Stimulated activated CD4-positive, alpha-beta T cell treated with anti-CD3 and anti-CD28 coated beads, Interleukin-2, amount 100 ng/mL, for 24 hours (primary cell): Measurements from ENCODE around the gene TMCC1.
A peak's percentile ranks its signal among the peaks of the same experiment; 100 is the strongest.
"Not testable (repeated sequence)": the region's sequence is repeated elsewhere in the genome, so short reads cannot be mapped to it uniquely, and the experiment has no call there.

ENCODE experiments used
- DNase-seq, 2 donors: peaks; one replicate each; pipeline ENCODE4 v3.0.0-alpha.2; 2020

Gene TMCC1

DNA sequence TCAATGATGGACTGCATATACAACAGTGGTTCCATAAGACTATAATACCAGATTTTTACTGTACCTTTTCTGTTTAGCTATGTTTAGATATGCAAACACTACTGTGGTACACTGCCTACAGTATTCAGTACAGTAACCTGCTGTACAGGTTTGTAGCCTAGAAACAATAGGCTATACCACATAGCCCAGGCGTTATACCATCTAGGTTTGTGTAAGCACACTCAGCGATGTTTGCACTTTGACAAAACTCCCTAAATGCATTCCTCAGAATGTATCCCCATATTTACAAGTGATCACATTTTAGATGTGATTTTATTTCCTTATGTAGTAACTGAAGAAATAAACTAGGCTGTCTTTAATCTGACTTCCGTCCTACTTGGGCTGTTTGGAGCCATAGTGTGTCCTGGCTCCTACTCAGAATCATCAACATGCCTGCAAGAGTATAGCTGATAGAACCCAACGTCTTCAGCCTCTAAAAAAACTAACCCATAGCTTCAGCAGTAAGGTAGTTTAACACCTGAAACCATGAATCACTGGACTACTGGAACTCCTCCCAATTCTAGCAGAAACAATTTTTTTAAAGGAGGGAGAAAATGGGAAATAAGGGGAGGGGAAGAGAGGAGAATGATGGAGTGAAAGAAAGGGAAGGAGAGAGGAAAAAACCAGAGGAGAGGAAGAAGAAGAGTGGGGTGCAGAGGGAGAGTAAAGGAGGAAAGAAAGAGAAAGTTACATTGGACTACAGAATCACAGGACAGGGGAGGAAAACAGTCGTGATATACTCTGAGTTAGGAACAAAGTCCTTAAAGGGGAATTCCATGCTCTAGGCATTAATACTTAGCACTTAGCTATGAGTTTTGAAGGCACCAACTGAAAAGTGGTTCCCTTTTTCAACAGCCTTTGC is 219.4 kb downstream of the TMCC1 start:
- no peak for DNase-seq

DNA sequence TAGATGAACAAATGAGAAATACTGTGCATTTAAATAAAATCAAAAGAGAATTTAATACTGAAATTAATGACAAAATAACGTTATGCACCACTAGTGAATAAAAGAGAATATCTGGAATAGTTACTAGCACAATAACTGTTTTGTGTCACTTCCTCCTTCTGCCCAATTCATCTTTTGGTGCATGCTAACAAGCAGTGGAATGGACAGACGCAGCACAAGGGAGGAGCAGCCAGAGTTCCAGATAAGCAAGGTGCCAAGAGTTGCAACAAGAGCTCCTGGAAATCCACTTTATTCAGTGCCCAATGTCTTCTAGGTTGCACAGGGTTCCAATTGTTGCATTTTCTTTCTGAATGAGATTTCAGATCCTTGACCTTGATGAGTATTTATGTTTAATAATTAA is 220.5 kb downstream of the TMCC1 start:
- no peak for DNase-seq

DNA sequence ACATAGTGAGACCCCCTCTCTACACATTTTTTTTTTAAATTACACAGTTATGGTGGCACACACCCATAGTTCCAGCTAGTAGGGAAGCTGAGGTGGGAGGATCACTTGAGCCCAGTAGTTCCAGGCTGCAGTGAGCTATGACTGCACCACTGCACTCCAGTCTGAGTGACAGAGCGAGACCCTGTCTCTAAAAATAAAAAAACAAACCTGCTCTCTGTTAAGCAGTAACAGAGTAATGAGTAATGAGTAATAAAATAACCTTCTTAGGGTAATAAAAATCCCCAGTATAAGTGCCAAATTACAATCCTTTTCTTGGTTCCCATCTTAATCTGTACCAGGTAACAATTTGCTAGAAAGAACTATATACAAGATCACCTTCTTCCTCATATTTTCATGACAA is 221.1 kb downstream of the TMCC1 start:
- DNase-seq, result no peak

DNA sequence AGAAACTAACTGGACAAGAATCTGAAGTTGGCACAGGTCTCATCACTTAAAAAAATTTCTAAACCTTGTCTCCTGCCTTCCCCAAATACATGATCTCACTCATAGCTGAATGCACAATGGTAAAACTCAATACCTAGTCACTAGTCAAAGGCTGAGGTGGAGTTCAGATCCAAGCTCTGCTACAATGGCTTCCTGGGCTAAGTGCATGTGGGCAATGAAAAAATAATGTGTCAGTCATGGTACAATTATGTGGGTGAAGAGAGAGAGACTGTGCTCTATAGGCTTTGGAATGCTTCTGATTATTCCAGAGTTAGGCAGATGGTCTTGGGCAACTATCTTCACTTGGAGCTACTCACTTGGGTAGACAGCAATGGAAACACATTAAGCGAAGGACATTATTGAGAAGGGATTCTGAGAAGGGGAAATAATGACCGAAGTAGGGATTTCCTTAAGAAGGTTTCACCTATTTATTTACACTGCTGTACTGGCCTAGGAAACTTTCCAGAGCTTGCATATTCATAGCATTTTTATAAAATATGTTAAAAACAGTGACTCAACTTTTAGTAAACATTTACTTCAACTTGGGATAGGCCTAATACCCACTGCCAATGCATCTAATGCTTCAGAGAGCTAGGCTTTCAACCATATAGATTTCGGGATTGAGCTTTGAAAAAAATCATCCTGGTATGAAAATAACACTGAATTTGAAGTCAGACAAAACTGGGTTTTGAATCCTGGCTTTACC is 228.3 kb downstream of the TMCC1 start:
- no peak for DNase-seq

DNA sequence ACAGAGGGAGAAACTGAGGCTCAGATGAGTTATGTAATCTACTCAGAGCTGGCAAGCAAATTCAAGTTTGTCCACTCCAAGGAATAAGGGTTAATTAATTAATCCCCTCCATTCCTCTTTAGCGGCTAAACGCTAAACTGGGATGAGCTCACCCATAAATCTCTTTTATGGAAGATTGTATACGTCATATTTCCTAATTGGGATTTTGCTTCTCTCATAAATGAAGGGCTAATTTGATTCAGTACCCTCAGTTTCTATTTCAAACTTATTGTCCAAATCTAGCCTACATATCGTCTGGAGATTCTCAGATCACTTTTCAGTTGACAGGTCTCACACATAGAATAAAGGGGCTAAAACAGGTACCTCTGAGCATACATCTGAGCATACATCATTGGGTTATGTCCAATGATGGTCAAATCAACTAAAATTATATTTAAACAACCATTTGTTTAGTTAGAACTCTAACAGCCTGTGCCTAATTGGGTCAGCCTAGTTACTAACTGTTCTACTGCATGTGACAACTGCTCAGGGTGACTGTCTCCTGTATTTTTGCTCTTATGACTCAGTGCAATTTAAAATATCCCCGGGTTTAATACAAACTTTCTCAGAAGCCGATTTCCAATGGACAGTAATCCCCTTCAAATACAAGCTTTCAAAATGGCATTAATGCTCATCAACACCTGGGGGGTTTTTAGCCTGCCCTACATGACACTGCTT is 229.4 kb downstream of the TMCC1 start:
- DNase-seq, result no peak

DNA sequence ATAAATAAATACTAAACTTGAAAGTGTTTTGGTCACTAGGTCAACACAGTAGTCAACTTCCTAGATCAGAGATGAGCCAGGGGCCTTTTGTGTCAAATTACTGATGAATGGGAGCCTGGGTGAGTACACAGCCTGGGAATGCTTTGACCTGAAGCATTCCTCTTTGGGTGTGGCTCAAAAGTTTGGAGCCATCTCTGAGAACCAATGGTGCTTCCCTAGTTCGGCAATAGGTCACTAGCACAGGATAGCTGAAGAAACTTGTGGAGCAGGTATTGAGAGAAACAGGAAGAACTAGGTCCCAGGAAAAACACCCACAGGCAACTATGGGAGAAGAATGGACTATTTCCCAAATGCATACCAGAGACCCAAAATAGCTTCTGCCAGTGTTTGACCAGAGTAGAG is 230.5 kb downstream of the TMCC1 start:
- DNase-seq, result no peak

DNA sequence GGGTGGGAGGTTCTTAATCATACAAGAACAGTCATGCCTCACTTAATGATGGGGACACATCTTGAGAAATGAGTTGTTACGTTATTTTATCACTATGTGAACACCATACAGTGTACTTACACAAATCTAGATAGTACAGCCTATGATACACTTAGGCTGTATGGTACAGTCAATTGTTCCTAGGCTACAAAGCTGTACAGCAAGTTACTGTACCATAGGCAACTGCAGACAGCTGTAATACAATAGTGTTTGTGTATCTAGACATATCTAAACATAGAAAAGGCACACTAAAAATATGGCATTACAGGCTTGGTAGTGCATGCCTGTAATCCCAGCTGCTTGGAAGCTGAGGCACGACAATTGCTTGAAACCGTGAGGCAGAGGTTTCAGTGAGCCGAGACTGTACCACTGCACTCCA is 231.3 kb downstream of the TMCC1 start:
- no peak for DNase-seq

DNA sequence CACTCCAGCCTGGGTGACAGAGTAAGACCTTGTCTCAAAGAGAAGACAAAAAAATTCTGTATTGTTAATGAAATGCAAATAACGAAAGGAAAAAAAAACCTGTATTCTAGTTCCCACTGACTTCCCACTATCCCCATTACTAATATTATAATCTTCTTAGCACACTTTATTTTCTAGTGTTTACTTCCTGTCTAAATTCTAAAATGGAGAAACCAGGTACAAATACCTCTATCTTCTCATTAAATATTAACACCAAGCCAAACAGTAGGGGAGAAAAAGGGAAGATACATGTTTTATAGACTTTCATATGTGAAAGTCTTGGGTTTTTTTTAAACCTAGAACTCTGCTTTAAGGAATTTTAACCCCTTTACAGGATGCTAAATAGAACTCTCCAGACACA is 231.7 kb downstream of the TMCC1 start:
- no peak for DNase-seq

DNA sequence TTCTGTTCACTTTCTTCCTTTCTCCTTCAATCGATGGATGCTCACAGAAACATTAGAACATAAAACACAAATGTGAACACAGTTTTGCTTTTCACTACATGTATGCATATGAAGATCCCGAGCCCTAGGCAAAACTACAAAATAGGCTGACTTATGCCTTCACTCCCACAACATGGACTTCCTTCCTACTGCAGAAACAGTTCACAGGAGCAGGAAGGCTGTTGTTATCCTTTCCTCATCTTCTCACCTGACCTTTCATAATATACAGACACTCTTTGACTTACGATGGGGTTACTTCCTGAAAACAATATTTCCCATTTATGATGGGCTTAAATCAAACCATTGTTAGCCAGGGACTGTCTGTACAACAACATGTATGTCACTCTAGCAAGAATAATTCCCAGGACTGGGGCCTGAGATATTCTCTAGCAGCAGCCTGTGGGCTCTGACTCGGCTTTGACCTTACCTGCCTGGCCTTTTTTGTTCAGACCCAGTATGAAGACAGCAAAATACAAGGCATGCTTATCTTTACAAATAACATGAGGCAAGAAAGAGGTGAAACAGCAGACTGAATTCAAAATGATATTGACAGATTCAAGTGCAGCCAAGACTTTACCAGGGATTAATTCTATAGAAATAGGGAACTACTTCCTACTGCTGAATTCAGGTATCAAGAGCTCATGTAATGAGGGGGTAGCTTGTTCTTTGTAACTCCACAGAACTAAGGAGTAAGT is 235.2 kb downstream of the TMCC1 start:
- DNase-seq, result no peak

DNA sequence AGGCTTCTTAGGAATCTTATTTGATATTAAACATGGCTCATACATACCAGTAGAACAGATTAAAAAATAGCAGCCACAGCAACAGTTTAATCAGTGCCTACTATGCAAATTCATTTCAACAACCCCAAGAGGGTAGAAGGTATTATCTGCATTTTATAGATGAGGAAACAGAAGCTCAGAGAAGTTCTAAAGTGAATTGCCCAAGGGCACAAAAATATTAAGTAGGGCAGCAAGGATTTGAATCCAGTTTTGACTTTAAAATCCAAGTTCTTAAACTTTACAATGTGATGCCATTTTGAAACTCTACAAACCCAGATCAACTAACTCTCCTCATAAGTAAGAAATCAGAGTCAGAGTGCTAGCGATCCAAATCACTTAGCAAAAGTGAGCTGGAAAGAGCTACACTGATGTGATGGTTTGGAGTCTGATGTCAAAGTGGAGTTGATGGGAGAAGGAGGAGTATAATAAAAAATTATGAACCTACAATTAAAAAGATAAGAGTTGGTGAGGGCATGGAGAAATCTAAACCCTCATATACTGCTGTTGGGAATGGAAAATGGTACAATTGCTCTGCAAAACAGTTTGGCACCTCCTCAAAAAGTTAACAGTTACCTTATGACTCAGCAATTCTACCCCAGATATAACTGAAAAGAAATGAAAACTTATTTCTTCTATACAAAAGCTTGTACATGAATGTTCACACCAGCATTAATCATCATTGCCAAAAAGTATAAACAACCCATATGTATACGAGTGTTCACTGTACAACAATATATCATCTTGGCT is 236.1 kb downstream of the TMCC1 start:
- no peak for DNase-seq

DNA sequence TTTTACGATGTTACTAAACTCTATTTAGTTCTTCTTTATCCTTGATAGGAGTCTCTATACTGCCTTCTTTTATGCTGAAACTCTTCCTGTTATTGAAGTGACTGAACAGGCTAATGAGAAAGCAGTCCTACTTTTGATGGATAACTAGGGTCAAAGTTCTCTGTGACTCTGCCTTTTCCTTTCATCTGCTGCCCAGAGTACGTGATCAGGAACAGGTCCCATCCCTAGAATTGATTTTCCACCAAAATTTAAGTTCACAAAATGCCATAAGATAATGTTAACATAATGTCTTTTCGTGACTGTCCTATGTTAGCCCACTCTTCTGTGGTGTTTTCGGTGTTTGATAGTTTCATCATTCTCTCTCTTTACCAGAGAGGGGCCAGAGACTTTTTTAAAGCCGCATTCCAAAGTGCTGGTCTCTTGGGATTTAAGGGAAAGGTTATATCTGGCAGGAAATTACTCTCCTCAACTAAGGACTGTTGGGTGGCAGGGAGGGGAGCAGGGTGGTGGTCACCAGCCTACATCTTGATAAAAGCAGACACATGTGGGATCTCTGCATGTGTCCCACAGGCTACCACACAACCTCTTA is 236.8 kb downstream of the TMCC1 start:
- no peak for DNase-seq

DNA sequence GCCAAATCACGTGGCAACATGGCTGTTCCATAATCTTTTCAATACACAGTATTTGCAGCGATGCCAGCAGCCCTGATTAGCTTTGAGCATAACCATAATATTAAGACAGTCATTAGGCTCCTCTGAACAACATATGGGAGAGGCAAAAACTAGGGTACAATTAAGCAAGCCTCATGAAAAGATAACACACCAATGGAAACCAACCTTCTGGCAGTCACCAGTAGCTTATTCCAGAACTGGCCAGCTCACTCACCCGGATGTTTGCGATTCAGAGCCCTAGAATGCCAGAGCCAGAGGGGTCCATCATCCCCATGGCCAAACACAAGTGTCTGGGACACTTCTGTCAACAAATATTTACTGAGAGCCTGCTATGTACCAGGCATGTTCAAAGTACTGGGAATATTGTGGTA is 238.2 kb downstream of the TMCC1 start:
- DNase-seq, result no peak

DNA sequence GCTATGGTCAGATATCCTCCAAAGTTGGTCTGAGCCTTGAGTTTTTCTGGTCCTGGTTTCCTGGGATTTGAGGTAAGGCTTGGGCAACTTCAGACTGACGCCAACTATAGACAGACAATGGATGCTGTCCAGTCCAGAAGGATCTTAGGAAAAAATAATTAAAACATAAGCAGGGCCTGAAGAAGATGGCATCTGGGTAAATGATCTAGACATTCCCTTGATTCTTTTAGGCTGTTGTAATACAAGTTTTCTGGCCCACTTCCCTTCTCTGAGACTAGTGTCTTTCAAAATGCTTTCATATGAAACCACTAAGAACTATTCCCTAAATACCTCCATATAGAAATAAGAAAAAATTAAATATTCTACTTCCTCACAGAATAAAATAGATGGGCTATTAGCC is 239.4 kb downstream of the TMCC1 start:
- no peak for DNase-seq

DNA sequence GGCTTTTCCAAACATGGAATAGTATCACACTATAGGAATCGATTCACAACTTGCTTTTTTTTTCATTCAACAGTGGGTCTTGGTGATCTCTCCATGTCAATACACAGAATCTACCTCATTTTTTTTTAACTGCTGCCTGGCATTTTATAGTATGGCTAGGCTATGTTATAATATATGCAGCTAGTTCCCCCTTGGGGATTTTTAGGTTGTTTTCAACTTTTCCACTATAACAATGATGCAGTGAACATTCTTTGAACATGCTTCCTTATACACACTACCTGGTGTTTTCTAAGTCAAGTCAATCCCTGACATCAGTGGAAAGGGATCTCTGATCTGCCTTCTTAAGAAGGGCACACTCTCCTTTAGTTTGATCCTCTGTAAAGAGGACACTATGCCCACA is 240.5 kb downstream of the TMCC1 start:
- no peak for DNase-seq

DNA sequence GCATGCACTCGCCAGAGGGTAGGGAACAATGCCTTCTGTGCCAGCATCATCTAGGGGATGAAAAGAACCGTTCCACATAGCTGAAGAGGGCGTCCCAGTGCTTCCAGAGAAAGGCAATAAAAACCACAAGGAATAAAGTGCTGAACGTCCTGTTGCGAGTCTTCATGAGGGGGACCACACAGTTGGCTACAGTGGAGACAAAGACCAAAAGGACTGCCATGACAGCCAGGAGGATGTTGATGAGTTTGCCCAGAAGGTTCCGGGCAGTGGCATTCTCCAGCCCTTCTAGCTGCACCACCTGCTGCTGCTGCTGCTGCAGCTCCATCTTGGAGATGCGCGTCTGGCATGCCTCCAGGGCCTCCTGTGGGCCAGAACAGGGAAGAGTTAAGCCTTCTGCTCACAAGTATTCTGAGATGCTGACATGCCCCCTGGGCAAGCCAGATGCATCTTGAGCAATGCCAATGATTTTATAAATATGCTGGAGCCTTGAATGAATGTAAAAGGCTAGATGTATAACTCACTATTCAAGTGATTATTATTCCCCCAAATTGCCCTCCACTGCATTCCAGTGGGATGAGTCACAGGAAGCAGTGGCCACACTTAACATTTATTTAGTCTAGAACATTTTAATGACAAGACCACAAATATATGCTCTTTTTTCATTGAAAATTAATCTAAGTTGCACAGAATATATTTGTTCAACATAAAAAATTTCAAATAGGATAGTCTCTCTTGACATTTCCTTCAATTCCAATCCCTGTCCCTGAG is 241.9 kb downstream of the TMCC1 start:
- no peak for DNase-seq

DNA sequence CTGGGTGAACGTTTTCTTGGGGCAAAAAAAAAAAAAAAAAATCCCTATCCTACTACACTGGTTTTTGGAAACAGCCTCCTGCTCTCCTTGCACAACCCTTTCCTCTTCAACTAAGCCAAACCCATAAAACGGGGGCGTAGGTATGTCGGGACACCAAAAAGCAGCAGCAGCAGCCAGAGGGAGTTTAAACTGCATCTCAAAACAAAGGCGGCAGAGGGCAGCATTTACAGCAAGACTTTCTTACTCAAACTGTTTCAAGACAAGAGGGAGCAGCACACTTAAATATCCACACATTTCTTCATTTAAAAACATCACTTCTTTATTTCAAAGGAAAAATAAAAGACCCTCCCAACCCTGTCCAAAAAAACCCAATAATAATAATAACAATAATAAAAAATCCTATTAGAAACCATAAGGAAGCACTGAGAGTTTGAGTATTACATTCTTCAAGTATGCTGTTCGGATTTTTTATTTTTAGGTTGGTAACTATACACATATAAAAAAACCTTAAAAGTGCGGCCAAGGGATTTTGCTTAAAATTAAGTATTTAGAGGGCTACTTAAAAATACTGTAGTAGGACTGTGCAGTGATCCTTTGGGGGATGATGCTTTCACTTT is 243.1 kb downstream of the TMCC1 start:
- DNase-seq, result peak; percentile 62 to 64

DNA sequence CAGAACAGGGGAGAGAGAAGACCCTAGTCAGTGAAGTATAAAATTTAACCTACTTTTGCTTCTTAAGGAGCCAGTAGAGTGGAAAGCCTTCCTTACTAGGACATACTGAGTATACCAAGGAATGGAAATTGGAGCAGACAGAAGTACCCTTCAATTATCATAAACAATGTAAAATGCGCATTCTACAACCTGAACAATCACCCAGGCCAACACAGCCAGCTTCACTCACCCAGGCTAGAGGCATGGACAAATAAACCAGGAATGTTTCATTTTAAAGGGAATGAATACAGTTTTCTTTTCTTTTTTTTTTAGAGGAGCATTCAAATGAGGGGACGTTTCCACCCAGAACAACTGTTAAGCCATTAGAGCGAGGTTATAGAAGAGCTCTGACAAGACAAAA is 245.1 kb downstream of the TMCC1 start:
- DNase-seq, result no peak

DNA sequence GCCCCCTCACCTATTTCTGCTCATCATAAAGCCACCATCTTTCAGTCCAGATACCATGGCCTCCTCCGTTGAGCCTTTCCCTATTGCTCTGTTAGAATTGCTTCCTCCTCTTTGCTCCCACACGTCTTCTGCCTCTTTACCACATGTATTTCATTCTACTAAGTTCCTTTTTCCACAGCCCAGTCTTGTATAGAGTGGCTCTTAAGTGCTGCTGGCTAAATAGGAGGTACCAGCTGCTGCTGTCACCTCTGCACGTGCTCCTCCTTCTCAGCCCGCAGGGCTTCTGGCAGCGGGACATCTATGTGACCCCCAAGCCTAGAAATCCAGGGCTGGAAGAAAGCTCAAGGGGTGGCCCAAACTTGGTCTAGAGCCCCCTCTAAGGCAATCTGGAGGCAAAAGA is 248.2 kb downstream of the TMCC1 start:
- DNase-seq, result no peak

DNA sequence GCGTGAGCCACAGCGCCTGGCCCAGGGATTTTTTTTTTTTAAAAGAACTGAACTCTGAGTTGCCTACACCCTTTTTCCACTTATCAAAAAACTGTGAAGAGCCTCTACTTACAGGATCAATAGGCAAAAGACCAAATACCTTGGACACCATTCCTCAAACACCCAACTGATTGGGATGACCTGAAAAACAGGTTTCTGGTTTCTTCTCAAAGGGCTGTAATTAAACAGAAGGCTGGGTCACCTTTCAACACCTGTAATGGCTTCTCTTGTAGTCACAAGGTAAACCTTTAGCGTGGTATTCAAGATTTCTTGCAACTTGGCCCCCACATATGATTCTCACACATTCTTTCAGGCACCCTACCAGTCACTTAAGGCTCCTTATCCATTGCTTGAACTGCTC is 248.7 kb downstream of the TMCC1 start:
- DNase-seq, result no peak

DNA sequence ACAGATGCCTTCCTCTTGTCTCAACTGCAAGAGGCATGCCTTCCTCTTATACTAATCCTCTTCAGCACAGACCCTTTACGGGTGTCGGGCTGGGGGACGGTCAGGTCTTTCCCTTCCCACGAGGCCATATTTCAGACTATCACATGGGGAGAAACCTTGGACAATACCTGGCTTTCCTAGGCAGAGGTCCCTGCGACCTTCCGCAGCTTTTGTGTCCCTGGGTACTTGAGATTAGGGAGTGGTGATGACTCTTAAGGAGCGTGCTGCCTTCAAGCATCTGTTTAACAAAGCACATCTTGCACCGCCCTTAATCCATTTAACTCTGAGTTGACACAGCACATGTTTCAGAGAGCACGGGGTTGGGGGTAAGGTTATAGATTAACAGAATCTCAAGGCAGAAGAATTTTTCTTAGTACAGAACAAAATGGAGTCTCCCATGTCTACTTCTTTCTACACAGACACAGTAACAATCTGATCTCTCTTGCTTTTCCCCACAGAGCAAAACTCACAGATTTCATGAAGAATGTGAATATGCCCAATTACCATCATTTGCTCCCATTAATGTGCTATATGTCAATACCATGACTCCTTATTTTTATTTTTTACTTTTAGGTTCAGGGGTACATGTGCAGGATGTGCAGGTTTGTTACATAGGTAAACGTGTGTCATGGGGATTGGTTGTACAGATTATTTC is 251.8 kb downstream of the TMCC1 start:
- DNase-seq, result not testable (repeated sequence)
